Measurements from ENCODE around the gene TMED5.

DNA sequence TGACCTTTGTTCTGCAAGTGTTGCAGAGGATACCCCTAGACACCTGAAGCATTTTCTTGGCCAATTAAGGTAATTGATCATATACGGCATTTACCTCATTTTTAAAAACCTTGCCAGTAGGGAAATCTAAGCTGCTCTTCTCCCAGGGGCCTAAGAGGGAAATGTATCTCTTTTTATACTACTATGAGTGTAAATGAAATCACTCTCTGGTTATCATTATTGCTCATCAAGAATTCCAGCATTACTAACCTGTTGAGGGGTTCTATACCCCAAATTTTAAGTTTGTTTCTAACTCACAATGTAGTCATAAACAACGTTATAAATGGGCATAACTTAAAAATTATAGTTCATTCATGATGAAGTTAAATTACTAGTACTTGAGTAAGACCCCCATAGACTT lies 27.4 kb downstream of the TMED5 start:
- TF ChIP-seq POLR2AphosphoS5 (IDR thresholded peaks at IDR 0.05) (no peak), POLR2A (IDR thresholded peaks at IDR 0.05) (no peak)
- TF ChIP-seq, protein P1, sequence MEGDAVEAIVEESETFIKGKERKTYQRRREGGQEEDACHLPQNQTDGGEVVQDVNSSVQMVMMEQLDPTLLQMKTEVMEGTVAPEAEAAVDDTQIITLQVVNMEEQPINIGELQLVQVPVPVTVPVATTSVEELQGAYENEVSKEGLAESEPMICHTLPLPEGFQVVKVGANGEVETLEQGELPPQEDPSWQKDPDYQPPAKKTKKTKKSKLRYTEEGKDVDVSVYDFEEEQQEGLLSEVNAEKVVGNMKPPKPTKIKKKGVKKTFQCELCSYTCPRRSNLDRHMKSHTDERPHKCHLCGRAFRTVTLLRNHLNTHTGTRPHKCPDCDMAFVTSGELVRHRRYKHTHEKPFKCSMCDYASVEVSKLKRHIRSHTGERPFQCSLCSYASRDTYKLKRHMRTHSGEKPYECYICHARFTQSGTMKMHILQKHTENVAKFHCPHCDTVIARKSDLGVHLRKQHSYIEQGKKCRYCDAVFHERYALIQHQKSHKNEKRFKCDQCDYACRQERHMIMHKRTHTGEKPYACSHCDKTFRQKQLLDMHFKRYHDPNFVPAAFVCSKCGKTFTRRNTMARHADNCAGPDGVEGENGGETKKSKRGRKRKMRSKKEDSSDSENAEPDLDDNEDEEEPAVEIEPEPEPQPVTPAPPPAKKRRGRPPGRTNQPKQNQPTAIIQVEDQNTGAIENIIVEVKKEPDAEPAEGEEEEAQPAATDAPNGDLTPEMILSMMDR (IDR thresholded peaks at IDR 0.05): no peak

All from transverse colon (tissue), 4 donors.